NCI-H446 treated with DMSO at 0.1 percent for 48 hours (cell line): ENCODE measurements around the gene SEL1L2.

ENCODE experiments used
- DNase-seq: peaks from one replicate; lab custom pipeline; 2025; lab: John Stamatoyannopoulos, UW

Gene SEL1L2

GRCh38 chr20:13813910-13814309 is 176.5 kb downstream of the SEL1L2 start:
- no peak for DNase-seq

- DNase-seq: no peak
These were observed 180.0 kb downstream of the SEL1L2 start for GRCh38 chr20:13810446-13810845.

DNA sequence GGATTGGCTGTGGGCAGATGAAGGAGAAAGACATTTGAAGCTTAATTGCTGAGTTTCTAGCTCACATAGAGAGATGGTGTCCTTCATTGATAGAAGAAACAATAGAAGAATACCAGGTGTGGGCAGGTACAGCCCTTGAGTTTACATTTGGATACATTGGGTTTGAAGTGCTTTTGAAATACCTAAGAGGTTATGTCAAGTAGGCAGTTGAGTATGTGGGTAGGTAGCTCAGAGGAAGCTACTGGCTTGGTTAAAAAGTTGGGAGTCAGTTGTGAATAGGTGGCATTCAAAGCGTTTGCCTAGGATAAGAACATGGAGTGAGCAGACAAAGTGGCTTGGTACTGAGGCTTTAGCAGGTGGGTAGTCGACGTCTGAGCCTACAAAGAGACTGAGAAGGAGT is 180.6 kb downstream of the SEL1L2 start:
- DNase-seq: no peak

DNA sequence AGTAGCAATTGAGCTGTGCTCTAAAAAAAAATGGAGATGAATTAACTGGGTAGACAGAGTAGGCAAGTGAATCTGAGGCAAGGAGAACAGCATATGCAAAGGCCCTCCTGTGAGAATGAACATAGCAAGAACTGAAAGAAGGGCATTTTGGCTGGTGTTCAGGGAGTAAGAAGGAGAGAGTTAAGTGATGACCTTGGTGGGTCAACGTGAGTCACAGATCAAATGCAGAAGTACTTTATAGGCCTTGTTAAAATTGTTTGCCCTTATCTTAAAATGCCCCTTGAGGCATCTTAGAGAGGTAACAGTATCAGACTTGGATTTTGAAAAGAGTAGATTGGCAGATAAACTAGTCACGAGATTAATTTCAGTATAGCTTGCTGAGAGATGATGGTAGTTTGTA is 181.0 kb downstream of the SEL1L2 start:
- DNase-seq: no peak

DNA sequence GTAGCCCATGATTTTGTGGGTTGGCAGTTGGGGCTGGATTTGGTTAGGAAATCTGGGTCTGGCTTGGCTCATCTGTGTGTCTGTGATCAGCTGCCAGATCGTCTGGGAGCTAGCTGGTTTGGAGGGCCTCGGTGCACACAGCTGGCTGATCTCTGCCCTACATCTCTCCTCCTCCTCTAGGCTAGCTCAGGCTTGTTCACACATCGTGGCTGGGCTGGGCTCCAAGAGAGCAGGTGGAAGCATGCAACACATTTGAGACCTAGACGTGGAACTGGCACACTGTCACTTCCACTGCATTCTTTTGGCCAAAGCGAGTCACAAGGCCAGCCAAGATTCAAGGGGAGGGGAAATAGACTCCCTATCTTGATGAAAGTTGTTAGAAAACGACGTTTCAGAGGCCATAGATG is 189.7 kb downstream of the SEL1L2 start:
- peak; percentile 95 for DNase-seq

DNA sequence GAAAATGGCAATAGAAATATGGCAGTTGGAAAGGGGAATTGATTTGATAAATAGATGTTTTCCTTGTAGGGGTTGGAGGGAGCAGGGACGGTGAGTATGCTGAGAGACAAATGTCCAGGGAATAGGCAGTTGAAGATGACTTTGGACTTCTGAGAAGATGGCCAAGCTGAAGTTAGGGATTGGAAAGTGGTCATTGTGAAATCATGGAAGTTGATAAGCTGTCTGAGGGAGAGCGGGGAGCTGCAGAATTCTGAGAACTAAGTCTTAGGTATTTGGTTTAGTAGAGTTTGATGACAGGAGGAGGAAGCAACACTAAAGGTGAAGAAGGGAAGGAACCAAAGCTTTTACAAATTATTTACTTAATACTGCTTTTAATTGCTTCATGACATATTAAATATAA is 190.4 kb downstream of the SEL1L2 start:
- DNase-seq: no peak
